GM12801 (cell line): Measurements from ENCODE around the gene WHRN.

ENCODE experiments used
- TF ChIP-seq, protein P1 (sequence below): IDR thresholded peaks from one replicate; pipeline ENCODE4 v1.5.1; 2011; ENCODE audit warnings: control low read depth; ENCODE audit not compliant: insufficient read length; ENCODE audit errors: extremely low read depth

The WHRN gene

DNA sequence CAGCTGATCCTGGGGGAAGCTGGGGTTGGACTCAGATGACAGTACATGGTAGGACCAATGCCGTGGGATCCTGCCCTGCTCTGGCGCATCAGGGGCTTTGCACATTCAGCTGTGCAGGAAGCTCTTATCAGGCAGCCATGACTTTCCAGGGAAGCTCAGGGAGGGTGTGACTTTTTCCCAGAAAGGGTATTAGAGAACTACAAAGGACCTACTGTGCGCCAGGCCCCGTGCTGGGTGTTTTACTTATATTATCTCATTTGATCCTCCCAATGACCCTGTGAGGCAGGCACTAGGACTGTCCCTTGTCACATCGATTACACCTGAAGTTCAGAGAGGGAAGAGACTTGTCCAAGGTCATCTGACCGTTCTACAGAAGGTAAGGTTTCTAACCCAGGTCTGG, 93.8 kb downstream of the WHRN start:
- TF ChIP-seq, protein P1, sequence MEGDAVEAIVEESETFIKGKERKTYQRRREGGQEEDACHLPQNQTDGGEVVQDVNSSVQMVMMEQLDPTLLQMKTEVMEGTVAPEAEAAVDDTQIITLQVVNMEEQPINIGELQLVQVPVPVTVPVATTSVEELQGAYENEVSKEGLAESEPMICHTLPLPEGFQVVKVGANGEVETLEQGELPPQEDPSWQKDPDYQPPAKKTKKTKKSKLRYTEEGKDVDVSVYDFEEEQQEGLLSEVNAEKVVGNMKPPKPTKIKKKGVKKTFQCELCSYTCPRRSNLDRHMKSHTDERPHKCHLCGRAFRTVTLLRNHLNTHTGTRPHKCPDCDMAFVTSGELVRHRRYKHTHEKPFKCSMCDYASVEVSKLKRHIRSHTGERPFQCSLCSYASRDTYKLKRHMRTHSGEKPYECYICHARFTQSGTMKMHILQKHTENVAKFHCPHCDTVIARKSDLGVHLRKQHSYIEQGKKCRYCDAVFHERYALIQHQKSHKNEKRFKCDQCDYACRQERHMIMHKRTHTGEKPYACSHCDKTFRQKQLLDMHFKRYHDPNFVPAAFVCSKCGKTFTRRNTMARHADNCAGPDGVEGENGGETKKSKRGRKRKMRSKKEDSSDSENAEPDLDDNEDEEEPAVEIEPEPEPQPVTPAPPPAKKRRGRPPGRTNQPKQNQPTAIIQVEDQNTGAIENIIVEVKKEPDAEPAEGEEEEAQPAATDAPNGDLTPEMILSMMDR: no peak

DNA sequence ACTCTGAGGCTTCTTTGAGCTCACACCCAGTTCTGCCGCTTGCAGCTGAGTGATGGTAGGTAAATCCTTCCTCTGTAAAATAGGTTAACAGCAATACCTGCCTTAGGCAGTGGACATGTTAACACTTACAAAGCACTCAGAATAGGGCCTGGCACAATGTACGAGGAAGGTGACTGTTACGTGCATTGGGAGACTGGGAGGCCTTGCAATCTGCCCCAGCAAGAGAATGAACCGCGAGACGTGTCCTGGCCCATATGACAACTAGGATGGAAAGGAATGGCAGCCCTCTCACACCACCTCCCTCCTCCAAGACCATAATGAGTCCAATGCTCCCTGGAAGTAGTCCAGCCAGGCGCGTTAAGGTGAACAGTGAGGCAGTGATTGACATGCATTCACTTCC, 94.4 kb downstream of the WHRN start:
- TF ChIP-seq, protein P1: no peak

DNA sequence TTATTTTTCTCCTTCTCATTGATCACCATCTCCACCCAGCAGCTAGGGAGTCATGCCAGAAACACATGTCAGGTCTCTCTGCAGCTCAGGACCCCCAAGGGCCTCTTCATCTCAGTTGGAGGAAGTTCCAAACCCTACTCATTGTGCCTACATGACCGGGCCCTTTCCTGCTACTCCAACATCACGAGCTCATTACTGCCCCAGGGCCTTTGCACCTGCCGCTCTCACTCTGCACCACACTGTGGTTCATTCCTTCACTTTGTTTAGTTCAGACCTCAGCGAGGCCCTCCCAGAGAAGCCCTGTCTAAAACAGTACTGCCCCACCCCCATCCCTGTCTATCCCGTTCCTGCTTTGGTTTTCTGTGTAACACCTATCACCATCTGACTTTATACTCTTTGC, 95.4 kb downstream of the WHRN start:
- TF ChIP-seq, protein P1: no peak

DNA sequence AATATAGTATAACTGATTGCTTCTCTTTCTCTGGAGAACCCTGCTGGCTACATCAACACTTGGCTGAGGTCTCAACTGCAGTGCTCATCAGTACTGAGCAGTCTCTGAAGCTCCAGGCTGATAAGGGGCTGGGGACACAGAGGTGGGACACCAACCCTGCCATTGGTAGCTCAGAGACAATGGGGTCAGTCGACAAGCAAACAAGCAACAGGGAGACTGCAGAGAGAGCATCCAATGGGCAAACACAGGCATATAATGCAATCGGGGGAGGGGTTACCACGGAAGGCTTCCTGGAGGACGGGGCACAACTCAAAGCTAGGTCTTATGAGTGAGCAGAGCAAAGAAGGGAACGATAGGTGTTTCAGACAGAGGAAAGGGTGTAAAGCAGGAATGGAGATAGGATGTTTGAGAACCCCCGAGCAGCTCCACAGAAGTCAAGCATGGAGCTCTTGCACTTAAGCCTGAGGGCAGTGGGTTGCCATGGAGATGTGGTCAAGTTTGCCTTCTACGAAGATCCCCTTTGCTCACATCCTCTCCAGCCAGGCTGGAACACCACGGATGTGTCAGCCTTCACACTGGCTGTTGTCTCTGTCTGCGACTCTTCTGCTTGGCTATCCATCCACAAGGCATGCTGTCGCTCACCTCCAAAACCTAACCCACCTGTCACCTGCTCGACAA, 96.0 kb downstream of the WHRN start:
- TF ChIP-seq, protein P1: no peak

DNA sequence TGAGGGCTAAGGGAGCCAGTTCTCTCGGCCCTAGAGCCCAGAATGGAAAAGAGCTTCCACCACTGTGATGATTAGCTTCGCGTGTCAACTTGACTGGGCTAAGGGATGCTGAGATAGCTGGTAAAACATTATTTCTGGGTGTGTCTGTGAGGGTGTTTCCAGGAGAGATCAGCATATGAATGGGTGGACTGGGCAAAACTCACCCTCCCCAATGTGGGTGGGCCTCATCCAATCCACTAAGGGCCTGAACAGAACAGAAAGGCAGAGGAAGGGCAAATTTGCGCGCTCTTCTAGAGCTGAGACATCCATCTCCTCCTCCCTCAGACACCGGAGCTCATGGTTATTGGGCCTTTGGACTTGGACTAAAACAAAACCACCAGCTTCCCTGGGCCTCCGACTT, 96.6 kb downstream of the WHRN start:
- TF ChIP-seq, protein P1: no peak

DNA sequence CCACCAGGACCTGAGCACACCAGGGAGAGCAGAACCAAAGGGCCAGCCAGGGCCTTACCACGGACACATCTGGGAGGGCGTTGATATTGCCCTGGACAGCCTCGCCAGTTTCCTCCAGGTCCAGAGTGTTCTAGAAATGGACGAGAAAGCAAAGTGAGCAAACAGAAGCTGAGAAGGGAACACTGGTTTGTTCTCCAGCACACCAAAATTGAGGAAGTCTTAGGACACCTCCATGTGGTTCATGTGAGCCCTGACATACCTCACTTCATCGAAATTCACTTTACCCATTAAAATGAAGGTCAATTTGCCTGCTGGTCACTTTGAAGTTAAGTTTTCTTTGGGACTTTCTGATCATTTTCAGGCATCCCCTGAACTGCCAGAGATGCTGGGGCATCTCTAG, 97.4 kb downstream of the WHRN start:
- TF ChIP-seq, protein P1: no peak

DNA sequence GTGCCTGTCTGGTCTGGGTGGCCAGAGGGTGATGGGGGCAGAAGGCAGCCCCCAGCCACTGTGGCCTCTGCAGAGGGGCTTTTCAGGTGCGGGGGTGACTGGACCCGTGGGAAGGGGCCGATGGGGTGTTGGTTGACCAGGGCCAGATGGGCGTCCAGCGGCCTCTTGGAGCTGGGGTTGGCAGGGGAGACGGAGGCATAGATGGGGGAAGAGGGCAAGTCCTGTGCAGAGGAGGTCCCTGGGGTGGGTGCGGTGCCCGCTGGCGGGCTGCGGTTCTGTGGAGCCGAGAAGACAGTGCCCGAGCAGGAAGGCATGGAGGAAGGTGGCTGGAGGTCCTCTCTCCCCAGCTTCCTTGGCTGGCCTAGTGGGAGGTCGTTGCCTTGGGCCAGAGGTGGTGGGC, 98.8 kb downstream of the WHRN start:
- TF ChIP-seq, protein P1: no peak
